Mucosa of rectum (tissue), 2 donors: ENCODE measurements around the gene PRKD2.

Experiments
- H3K27ac ChIP-seq, 2 donors: one replicate each; pipeline ENCODE4 v1.7.0; 2013; ENCODE audit warnings: inconsistent platforms in 2 of 2, low read depth in 2 of 2, low read length in 2 of 2
- H3K27me3 ChIP-seq, 2 donors: one replicate each; pipeline ENCODE4 v1.7.0; 2013; ENCODE audit warnings: low read length in 2 of 2; ENCODE audit not compliant: control insufficient read depth in 2 of 2, insufficient read depth in 2 of 2
- H3K36me3 ChIP-seq, 2 donors: one replicate each; pipeline ENCODE4 v1.7.0; 2013; ENCODE audit warnings: low read length in 2 of 2; ENCODE audit not compliant: control insufficient read depth in 2 of 2, insufficient read depth in 2 of 2
- H3K4me1 ChIP-seq, 2 donors: one replicate each; pipeline ENCODE4 v1.7.0; 2013; ENCODE audit warnings: low read length in 2 of 2, mild to moderate bottlenecking in 1 of 2; ENCODE audit not compliant: control insufficient read depth in 2 of 2, insufficient read depth in 2 of 2
- H3K4me3 ChIP-seq, 2 donors: one replicate each; pipeline ENCODE4 v1.7.0; 2013; ENCODE audit warnings: low read length in 2 of 2
- H3K9ac ChIP-seq, 2 donors: one replicate each; pipeline ENCODE4 v1.7.0; 2013; ENCODE audit warnings: low read length in 2 of 2, low read depth in 1 of 2, mild to moderate bottlenecking in 1 of 2
- H3K9me3 ChIP-seq, 2 donors: one replicate each; pipeline ENCODE4 v1.7.0; 2013; ENCODE audit warnings: low read length in 2 of 2; ENCODE audit not compliant: control insufficient read depth in 2 of 2
- donor health status: healthy.
- donor health status: Normal muscosa, but diverticular disease.

The PRKD2 gene

GRCh38 chr19:46691948-46692347 is 25.0 kb downstream of the PRKD2 start:
- H3K4me3 ChIP-seq = no peak overlapping the region
- no peaks in the 10 kb centered on the region for H3K27me3 ChIP-seq
- H3K4me1 ChIP-seq = peaks cover 0 to 2% of the 10 kb centered on the region in 2 donors
- peaks cover 65 to 83% of the 10 kb centered on the region in 2 donors for H3K36me3 ChIP-seq
- H3K9ac ChIP-seq = no peak overlapping the region
- H3K27ac ChIP-seq = no peak overlapping the region
- no peaks in the 10 kb centered on the region for H3K9me3 ChIP-seq

GRCh38 chr19:46691104-46691503 is 25.8 kb downstream of the PRKD2 start:
- H3K4me3 ChIP-seq = no peak overlapping the region
- no peak overlapping the region for H3K9ac ChIP-seq
- H3K27ac ChIP-seq = no peak overlapping the region
- H3K27me3 ChIP-seq = no peaks in the 10 kb centered on the region
- H3K36me3 ChIP-seq = peaks cover 63 to 78% of the 10 kb centered on the region in 2 donors
- H3K4me1 ChIP-seq = no peaks in the 10 kb centered on the region
- H3K9me3 ChIP-seq = no peaks in the 10 kb centered on the region

- H3K9me3 ChIP-seq = no peaks in the 10 kb centered on the region
- no peaks in the 10 kb centered on the region for H3K27me3 ChIP-seq
- H3K4me3 ChIP-seq = no peak overlapping the region
- H3K27ac ChIP-seq = no peak overlapping the region
- H3K4me1 ChIP-seq = no peaks in the 10 kb centered on the region
- peaks cover 58 to 80% of the 10 kb centered on the region in 2 donors for H3K36me3 ChIP-seq
- no peak overlapping the region for H3K9ac ChIP-seq
Measured at GRCh38 chr19:46689358-46689757, 27.6 kb downstream of the PRKD2 start.

- Histone ChIP-seq H3K36me3 (peaks cover 52 to 70% of the 10 kb centered on the region in 2 donors), H3K4me3 (no peak overlapping the region), H3K27me3 (no peaks in the 10 kb centered on the region), H3K9me3 (no peaks in the 10 kb centered on the region), H3K4me1 (no peaks in the 10 kb centered on the region), H3K9ac (no peak overlapping the region), H3K27ac (no peak overlapping the region)
Measured at GRCh38 chr19:46687438-46688145, 29.3 kb downstream of the PRKD2 start.

- Histone ChIP-seq H3K4me3 (no peak overlapping the region), H3K9ac (no peak overlapping the region), H3K36me3 (peaks cover 33 to 59% of the 10 kb centered on the region in 2 donors)
Measured at GRCh38 chr19:46685189-46685588, 31.7 kb downstream of the PRKD2 start.

GRCh38 chr19:46678110-46678732 is 38.7 kb downstream of the PRKD2 start:
- Histone ChIP-seq H3K4me3 (no peak overlapping the region), H3K27me3 (no peaks in the 10 kb centered on the region), H3K27ac (no peak overlapping the region), H3K4me1 (peaks cover 0 to 3% of the 10 kb centered on the region in 2 donors), H3K9me3 (no peaks in the 10 kb centered on the region), H3K36me3 (peaks cover 45 to 69% of the 10 kb centered on the region in 2 donors), H3K9ac (no peak overlapping the region)

More at GRCh38 chr19:46685189-46685588, 31.7 kb downstream of the PRKD2 start:
- H3K27me3 ChIP-seq = no peaks in the 10 kb centered on the region
- H3K4me1 ChIP-seq = no peaks in the 10 kb centered on the region
- no peaks in the 10 kb centered on the region for H3K9me3 ChIP-seq
- H3K27ac ChIP-seq = no peak overlapping the region

- Histone ChIP-seq H3K4me1 (no peaks in the 10 kb centered on the region), H3K27me3 (no peaks in the 10 kb centered on the region), H3K4me3 (no peak overlapping the region), H3K36me3 (peaks cover 39 to 52% of the 10 kb centered on the region in 2 donors), H3K9me3 (no peaks in the 10 kb centered on the region), H3K9ac (no peak overlapping the region), H3K27ac (no peak overlapping the region)
Measured at GRCh38 chr19:46674416-46675178, 42.3 kb downstream of the PRKD2 start.

GRCh38 chr19:46670813-46671212 is 46.1 kb downstream of the PRKD2 start:
- H3K27me3 ChIP-seq = no peaks in the 10 kb centered on the region
- H3K4me1 ChIP-seq = no peaks in the 10 kb centered on the region
- no peaks in the 10 kb centered on the region for H3K9me3 ChIP-seq
- peaks cover 15 to 24% of the 10 kb centered on the region in 2 donors for H3K36me3 ChIP-seq
- H3K9ac ChIP-seq = no peak overlapping the region
- no peak overlapping the region for H3K4me3 ChIP-seq
- no peak overlapping the region for H3K27ac ChIP-seq

GRCh38 chr19:46668662-46669061 is 48.3 kb downstream of the PRKD2 start:
- Histone ChIP-seq H3K36me3 (peaks cover 0 to 7% of the 10 kb centered on the region in 2 donors), H3K9me3 (no peaks in the 10 kb centered on the region), H3K27me3 (no peaks in the 10 kb centered on the region), H3K4me3 (no peak overlapping the region), H3K9ac (no peak overlapping the region), H3K4me1 (no peaks in the 10 kb centered on the region), H3K27ac (no peak overlapping the region)

GRCh38 chr19:46665072-46665471 is 51.8 kb downstream of the PRKD2 start:
- H3K27me3 ChIP-seq = peaks cover 3 to 4% of the 10 kb centered on the region in 2 donors
- H3K36me3 ChIP-seq = no peaks in the 10 kb centered on the region
- no peak overlapping the region for H3K27ac ChIP-seq
- no peak overlapping the region for H3K9ac ChIP-seq
- no peaks in the 10 kb centered on the region for H3K9me3 ChIP-seq
- peaks cover 5 to 10% of the 10 kb centered on the region in 2 donors for H3K4me1 ChIP-seq
- H3K4me3 ChIP-seq = no peak overlapping the region
